Right renal pelvis (tissue), 4 donors: ENCODE data around the gene EFCAB8. TPM values are rescaled to one million over a fixed set of nuclear protein-coding genes. Genes with fewer than 3 reads are reported as not detected.

ENCODE experiments used
- DNase-seq, 4 donors: peaks; one replicate each; pipeline ENCODE4 v3.0.0-alpha.2; 2013; ENCODE audit warnings: low read depth in 4 of 4, low spot score in 3 of 4, missing footprints in 1 of 4
- polyA plus RNA-seq, 4 donors: library from polyadenylated mRNA; unstranded; fragments of 120-200 nt; gene quantifications; one replicate each; pipeline ENCODE4 v1.2.1, GENCODE V29; 2013; ENCODE audit not compliant: insufficient read length in 4 of 4

The EFCAB8 gene
- polyA plus RNA-seq, result under 1 TPM in 3 of 4 donors, not detected in 1; 0.06 to 0.09 (median 0.07) TPM

- DNase-seq, result no peak
Observed at GRCh38 chr20:32858701-32859372, at the start of gene EFCAB8. Gene EFCAB8, plus strand, starts transcription at chr20:32858923. Its CDS starts 4,870 bp downstream, at chr20:32863793.

- no peak for DNase-seq
Observed at GRCh38 chr20:32809907-32810306, 48.8 kb upstream of the EFCAB8 start.

- no peak for DNase-seq
Observed at GRCh38 chr20:32810941-32811340, 47.8 kb upstream of the EFCAB8 start.

GRCh38 chr20:32811886-32812285, 46.8 kb upstream of the EFCAB8 start:
- DNase-seq, result no peak

GRCh38 chr20:32819992-32820697, 38.6 kb upstream of the EFCAB8 start:
- DNase-seq, result peak; percentile 50 to 75 (median 60)

GRCh38 chr20:32820698-32821377, 37.9 kb upstream of the EFCAB8 start:
- DNase-seq, result no peak

- no peak for DNase-seq
Observed at GRCh38 chr20:32822225-32822624, 36.5 kb upstream of the EFCAB8 start.

- no peak for DNase-seq
Observed at GRCh38 chr20:32823078-32823477, 35.6 kb upstream of the EFCAB8 start.

- no peak for DNase-seq
Observed at GRCh38 chr20:32823737-32824588, 34.8 kb upstream of the EFCAB8 start.

- DNase-seq, result no peak
Observed at GRCh38 chr20:32828029-32828680, 30.6 kb upstream of the EFCAB8 start.

- DNase-seq, result no peak
Observed at GRCh38 chr20:32829311-32830005, 29.3 kb upstream of the EFCAB8 start.

- no peak for DNase-seq
Observed at GRCh38 chr20:32830437-32830836, 28.3 kb upstream of the EFCAB8 start.

- DNase-seq, result no peak
Observed at GRCh38 chr20:32831982-32832381, 26.7 kb upstream of the EFCAB8 start.

GRCh38 chr20:32832664-32833063, 26.1 kb upstream of the EFCAB8 start:
- no peak for DNase-seq

GRCh38 chr20:32834972-32835371, 23.8 kb upstream of the EFCAB8 start:
- DNase-seq, result no peak

- DNase-seq, result no peak
Observed at GRCh38 chr20:32837157-32837556, 21.6 kb upstream of the EFCAB8 start.

GRCh38 chr20:32839227-32839981, 19.3 kb upstream of the EFCAB8 start:
- no peak for DNase-seq

- DNase-seq, result no peak
Observed at GRCh38 chr20:32839982-32840285, 18.8 kb upstream of the EFCAB8 start.

GRCh38 chr20:32841174-32841573, 17.5 kb upstream of the EFCAB8 start:
- DNase-seq, result no peak
